HuH-7 (cell line): ENCODE measurements around the gene WASF2.
A peak's percentile ranks its signal among the peaks of the same experiment; 100 is the strongest.
"Not testable (repeated sequence)": the region's sequence is repeated elsewhere in the genome, so short reads cannot be mapped to it uniquely, and the experiment has no call there.

Source experiments
- DNase-seq: peaks from one replicate; pipeline ENCODE4 v3.0.0; 2011; ENCODE audit warnings: low spot score

Gene WASF2

DNA sequence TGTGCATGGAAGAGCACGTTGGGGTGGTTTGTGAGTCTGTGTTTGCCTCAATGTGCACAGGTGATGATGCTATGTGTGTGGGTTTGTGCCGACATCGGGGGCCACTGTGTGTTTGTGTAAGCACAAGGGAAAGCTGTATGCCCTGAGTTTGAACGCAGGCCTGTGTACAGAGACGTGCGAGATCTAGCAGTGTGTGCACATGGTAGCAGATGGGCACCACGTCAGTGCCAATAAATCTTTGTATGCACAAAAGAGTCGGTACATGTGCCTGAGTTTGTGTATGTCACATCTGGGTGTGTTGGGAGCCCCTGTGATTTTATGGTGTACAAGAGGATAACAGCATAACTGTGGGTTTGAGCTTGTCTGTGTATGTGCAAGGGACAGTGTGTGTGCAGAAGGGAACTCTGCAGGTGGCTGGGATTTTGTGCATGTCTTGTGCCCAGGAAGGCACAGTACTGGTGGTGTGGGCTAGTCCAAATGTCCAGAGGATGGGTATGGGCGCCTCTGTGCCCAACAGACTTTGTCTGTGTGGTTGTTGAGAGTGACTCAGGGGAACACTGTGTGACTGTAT lies 32.0 kb upstream of the WASF2 start:
- DNase-seq = no peak

DNA sequence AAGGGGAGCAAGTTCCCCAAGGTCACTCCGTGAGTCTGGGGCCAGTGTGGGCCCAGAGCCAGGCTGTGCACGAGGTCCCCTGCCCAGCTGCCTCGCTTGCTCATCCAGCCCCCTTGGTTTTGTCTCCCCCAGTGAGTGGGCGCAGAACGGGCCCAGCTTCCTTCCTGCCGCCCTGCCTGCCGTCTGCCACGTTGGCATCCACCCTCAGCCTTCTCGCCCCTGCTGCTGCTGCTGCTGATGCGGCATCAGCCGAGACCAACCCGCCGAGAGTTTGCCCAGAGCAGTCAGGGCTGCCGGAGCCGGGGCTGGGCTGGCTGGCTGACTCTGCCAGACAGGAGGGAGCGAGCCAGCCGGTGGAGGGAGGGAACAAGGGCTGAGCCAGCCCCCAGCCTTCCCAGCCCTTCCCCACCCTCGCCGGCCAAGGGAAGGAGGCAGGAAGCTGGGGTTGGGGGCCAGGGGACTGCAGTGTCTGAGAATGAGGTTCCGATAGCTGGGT lies 31.4 kb upstream of the WASF2 start:
- DNase-seq = no peak

DNA sequence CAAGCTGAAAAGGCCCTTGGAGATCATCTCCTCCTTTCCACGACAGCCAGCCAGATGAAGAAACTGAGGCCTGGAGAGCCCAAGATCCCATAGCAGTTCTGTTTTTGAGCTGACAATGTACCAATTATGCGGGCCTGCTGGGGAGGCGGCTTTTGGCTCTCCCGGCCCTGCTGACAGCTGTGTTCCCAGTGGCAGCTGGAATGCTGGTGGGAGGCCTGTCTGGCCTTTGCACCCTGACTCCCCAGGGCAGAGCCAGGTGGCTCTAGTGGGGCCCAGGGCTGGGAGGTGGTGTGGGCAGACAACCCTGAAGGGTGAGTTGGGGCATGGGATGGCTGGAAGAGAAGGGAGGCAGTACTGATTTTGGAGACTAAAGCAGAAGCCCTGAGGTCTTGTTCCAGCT lies 30.7 kb upstream of the WASF2 start:
- no peak for DNase-seq

DNA sequence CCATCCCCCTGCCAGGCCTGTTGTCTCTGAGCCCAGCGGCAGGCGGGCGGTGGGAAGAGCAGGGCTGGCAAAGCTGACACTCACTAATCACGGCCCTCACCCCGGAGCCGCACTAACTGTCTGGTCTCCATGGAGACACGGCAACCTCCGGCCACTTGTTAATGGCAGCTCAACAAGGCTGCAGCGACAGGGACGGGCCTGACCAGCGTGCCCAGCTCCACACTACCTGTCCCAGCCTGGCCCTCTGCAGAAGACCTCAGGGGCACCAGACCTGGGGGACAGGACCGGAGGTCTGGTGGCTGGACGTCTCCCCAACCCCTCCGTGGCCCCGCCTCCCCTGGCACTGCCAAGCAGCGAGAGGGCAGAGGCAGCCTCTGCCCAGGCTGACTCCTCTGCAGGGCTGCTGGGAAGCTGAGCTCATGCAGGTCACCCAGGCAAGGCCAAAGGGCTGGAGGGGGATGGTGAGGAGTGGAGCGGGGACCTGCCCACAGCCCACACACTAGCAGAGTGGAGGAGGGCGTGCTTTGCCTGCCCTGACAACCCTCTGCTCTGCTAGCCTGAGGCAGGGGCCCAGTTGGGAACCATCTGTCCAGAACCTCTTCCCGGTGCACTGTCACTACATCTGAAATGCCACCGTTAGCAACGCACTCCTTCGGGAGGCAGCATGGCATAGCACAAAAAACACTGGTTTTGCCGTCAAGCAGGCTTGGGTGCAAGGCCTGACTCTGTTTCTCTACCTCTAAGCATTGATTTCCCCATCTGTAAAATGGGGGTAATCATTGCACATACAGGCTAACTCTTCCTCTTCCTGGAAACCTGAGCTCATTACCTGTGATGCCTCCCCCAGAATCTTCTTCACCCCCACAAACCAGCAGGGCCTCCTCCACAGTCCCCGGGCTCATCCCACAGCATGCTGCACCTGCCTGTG lies 29.6 kb upstream of the WASF2 start:
- DNase-seq = no peak

DNA sequence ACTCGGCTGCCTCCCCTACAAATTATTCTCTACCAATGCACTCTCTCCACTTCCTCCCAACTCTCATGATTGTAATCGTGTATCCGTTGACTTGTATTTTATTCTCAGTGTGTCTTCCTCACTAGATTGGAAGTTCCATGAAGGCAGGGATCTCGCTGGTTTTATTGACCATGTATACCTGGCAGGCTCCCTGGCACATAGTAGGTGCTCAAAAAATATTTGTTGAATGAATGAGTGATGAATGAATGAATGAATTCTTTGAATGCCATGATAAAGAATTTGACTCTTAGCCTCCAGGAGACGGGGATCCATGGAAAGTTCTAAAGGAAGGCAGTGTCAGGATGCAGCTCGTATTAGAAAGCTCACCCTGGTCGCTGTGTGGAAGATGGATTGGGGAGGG lies 28.8 kb upstream of the WASF2 start:
- no peak for DNase-seq

DNA sequence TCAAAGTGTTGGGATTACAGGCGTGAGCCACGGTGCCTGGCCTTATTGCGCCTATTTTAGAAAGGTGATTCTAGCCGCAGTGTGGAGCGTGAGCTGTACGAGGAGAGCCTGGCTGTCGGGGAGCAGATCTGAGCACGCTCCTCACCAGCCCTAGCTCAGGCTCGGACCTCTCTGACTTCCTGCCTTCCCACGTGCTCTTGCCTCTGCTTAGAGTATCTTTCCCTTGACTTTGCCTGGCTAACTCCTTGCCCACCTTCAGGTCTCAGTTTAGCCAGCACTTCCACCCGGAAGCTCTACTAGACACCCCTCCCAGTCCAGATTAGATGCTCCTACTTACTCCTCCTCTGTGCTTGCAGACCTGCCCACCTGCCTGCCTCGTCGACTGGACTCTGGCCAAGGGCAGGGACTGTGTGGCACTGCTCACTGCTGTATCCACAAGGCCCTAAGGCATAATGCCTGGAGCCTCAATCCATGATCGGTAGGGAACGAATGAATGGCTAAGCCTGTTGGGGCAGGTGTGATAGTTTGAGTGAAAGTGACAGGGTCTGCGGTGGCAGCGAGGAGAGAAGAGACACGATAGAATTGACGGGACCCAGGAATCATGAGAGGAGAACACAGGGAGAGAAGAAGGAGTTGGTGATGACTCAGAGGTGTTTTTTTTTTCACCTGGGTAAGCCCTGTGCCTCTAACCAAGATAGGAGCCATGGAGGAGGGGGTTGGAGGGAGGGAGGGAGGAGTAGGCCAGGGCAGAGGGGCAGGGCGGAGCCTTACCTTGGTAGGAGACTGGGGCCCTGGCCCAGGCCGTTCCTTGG lies 28.1 kb upstream of the WASF2 start:
- DNase-seq = no peak

DNA sequence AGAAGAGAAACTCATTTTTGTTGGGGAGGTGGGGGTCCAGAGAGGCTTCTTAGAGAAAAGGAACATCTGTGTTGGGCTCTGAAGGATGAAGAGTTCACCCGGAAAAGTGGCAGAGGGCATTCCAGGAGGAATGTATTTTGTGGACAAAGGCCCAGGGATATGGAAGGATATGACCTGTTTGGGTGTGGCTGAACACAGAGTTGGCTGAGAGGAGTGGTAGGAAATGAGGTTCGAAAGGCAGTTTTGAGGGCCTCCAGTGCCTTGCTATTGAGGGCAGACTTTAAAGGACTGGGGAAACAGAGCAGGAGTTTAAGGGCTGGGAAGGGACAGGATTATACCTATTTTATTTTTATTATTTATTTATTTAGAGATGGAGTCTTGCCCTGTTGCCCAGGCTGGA lies 27.3 kb upstream of the WASF2 start:
- no peak for DNase-seq

DNA sequence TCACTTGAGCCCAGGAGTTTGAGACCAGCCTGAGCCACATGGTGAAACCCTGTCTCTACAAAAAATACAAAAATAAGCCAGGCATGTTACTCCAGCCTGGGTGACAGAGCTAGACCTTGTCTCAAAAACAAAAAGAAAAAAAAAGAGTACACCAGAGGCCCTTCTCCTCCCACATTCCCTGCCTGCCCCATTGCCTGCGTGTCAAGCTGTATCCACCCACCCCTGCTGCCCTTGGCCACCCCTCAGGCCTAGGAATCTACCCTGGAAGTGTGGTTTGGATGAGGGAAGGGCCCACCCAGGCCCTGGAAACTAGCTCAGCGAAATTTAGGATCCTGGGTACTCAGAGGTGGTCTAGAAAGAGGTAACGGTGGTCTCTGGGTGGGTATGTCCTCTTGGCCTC lies 25.7 kb upstream of the WASF2 start:
- DNase-seq = no peak

DNA sequence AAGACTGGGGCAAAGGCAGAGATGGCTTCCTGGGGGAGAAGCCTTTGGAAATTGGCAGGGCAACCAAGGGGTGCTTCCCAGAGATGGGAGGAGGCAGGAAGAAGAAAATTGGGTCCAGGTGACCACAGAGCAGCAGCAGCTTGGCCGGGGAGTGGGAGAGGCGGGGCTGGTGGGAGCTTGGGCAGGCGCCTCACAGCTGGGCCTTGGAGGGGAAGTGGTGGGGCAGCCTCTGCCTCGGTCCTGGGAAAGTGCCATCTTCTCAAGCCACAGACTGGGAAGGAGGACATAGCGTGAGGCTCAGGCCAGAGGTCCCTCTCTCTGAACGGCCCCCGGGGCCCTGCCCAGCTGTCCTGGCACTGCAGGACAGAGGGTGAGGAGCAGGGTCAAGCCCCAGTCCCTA lies 24.0 kb upstream of the WASF2 start:
- DNase-seq = no peak

DNA sequence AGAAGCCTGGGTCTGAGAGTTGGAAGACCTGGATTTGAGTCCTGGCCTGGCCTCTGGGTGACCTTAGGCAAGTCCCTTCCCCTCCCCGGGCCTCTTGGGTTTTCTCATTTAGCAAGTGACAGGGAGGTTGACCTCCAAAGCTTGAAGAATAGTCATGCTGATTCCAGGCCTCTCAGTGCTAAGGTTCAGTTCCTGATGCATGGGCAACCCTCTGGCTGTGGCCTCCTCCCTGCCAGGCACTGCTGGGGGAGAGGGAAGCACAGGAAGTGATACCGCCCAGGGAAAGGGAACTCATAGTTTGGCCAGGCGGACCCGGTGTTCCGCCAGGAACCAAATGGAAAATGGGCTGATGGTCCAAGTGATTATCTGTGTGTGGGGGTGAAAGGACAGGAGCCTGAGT lies 23.6 kb upstream of the WASF2 start:
- no peak for DNase-seq

DNA sequence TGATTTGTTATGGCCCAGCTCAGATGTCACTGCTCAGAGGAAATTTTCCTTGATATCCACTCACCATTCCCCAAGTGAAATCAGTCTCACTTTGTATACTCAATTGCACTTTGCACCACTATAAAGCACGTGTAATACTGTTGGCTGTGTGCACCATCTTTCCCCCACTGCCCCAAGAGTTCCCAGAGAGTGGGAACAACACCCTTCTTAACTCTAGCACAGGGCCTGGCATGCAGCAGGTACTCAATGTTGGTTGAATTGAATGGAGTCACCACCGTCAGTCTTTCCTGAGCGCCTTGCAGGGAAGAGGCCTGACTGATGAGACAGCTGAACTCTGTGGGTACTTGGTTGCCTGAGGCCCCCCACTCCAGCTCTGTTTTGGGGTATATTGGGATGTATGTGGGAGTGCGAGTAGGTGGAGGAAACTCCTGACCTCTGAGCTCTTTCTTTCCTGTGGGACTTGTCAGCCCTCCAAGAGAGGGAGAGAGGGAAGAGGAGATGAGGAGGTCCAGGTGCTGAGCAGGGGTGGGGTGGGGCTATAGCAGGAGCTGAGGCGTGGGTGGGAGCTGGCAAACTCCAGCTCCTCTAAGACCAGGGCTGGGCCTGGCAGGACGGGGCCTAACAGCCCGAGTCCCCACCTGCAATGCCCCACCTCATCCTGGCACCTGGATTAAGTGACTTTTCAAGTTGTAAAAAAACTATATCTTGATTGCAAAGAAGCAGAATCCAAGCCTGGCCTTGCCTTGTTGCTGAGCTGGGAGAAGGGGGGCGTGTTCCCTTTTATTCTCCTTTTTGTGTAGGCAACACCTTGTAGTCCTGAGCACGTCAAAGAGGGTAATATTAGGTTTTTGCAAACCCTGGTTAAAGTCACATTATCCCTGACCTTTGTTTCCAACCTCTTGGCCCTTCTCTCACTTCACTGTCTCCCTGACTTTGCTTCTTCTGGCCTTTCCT lies 19.4 kb upstream of the WASF2 start:
- DNase-seq = no peak

DNA sequence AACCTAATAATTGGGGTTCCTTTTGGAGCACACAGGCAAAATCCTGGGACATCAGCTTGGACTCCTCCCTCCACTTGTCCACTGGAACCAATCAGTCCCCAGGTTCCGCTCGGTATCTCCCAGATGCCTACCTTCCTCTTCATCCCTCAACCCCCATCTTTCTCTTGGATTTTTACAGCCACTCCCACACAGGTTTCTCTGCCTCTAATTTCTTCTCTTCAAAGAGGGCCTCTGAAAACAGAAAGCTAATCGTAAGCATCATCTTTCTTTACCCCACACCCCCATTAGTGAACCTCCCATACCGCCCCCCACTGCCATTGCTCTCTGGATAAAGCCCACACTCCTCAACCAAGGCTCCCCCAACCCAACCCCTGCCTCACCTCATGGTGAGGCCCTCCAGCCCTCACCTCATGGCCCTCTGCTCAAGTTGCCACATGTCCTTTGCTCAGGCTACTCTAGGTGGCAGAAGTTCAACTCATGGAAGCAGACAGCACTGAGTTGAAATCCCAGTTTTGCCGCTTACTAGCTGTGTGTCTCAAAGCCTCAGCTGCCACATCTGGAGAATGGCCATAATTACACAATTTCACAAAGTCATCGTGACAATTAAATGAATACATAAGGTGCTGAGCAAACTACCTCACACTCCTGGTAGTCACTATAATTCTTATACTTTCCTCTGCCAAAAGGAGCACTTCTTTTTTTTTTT lies 18.1 kb upstream of the WASF2 start:
- peak; percentile 66 for DNase-seq

DNA sequence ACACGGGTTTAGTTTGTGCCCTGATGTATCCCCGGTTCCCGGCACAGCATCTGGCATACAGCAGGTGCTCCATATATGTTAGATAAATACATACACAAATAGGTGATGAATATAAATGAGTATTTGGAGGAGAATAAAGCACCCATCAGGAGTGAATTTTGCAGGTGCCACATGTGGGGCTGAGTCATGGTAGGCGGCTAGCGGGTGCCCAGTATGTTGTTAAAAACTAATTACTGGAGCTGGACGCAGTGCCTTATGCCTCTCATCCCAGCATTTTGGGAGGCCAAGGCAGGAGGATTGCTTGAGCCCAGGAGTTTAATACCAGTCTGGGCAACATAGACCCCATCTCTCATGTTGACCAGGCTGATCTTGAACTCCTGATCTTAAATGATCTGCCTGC lies 16.7 kb upstream of the WASF2 start:
- DNase-seq = no peak

DNA sequence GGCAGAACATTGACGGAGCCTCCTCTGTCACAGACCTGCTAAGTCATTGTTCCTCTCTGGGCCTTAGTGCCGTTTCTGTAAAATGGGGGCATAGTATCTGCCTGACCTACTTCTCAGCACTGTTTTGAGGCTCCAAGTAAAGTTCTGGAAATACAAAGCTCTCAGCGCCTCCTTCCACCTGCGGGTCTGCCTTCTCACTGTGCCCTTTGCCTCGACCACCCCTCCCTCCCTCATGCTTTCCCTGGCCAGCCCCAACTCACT lies 15.4 kb upstream of the WASF2 start:
- no peak for DNase-seq

DNA sequence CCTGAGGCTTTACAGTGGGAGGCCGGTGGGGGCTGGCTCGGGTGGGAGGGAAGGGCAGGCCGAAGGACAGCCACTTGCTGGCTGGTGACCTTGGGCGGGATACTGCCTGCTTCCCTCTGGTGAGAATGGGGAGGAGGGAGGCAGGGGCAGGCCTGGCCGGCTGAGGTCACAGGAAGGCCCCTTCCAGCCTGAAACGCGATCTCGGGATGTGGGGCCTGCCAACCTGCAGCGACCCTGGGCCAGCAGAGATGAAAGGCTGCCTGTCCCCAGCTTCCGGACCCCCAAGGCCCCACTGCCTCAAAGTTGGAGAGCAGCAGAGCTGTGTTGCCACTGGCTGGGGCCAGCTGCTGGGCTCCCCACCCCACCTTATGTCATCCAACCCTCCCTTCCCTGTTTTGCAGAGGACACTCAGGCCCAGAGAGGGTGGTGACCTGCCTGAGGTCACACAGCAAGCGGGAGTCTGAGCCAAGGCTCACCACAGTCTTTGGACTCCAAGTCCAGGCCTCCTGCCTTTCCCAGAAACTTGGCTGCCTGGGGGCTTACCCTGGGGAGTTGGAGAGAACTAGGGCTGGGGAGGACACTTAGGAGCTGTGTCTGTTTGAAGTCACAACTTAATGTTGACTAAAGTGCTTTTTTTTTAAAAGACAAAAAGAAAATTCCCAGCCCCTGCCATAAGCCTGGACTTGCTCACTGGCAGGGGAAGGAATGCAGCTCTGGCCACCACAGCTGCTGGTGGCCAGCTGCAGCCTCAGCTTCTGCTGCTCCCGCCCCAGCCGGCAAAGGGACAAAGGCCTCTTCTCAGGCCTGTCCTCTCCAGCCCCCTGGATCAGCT lies 14.8 kb upstream of the WASF2 start:
- DNase-seq = peak; percentile 60

DNA sequence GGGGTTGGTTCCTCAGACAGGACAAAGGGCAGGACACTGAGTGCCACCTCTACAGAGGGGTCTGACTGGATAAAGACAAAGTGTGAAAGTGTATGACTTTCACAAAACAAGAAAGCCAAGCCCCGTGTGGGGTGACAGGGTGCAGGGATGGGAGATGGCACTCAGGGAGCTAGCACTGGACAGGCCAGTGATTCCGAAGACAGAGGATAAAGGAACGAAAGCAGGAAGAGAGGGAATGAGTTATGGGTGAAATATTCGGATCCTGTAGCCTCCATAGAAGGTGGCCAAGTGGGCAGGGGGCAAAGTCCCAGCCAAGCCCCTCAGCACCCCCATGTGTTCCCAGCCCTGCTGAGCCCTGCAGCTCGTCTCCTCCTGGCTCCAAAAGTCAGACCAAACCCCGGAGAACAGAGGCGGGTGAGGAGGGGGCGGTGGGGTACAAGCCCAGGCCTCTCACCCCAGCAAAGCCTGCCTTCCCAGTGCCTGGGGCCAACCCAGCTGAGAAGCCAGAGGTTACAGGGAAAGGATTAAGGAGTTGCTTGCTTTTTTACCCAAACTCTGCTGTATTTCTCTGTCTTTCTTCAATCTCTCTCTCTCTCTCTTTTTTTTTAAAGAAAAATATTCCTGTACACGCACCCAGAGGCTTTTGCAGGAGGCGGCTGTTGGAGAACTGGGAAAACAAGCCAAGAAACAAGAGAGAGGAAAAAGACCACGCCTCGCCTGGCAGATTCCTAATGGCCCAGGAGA lies 14.0 kb upstream of the WASF2 start:
- DNase-seq = no peak

DNA sequence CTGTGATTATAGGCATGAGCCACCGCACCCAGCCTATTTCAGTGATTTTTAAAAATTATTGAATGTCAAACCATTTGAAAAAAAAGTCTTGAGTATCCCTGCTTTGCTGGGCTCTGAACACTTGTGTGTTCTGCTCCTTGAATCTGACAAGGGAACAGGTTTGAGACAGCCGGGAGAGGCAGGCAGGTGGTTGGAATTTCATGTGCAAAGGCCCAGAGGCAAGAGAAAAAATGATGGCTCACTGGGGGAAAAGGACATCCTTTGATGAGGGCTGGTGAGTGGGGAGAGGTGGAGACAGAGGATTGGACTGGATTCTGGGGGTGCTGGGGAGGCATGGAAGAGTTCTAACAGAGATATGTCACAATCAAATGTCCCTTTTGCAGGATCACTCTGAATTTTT lies 13.1 kb upstream of the WASF2 start:
- DNase-seq = no peak

DNA sequence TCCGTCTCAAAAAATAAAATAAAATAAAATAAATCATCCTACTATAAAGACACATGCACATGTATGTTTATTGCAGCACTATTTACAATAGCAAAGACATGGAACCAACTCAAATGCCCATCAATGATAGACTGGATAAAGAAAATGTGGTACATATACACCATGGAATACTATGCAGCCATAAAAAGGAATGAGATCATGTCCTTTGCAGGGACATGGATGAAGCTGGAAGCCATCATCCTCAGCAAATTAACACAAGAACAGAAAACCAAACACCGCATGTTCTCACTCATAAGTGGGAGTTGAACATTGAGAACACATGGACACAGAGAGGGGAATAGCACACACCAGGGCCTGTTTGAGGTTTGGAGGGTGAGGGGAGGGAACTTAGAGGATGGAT lies 11.2 kb upstream of the WASF2 start:
- not testable (repeated sequence) for DNase-seq

DNA sequence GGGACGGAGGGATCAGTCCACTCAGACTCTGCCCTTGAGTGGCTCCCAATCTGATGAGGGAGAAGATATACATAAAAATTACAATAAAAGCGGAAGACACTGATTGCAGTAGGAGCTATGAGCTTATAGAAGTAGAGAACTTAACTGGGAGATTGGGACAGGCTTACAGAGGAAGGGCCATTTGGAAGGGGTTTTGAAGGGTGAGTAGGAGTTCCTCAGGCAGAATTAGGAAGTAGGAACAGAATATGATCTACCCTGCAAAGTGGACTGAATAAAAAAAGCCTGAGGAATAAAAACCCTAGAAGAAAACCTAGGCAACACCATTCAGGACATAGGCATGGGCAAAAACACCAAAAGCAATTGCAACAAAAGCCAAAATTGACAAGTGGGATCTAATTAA lies 9.2 kb upstream of the WASF2 start:
- DNase-seq = no peak
